WTC11 (cell line): Measurements from ENCODE around the gene RRP1.

ENCODE experiments used
- AR ChIP-seq: fragments of 250-450 bp; sonication (Bioruptor Pico); IDR thresholded peaks from 2 replicates; pipeline ENCODE4 v1.9.0; 2021; ENCODE audit warnings: mild to moderate bottlenecking
- ATF3 ChIP-seq: sonication (generic); formaldehyde crosslinking; conservative IDR thresholded peaks from 2 replicates; pipeline ENCODE4 v1.8.1; 2022; ENCODE audit warnings: mild to moderate bottlenecking, missing genetic modification reagents
- CTCF ChIP-seq: fragments of 200-600 bp; IDR thresholded peaks from 2 replicates; pipeline ENCODE4 v1.8.0; 2022; ENCODE audit warnings: antibody characterized with exemption
- ELF4 ChIP-seq: sonication (generic); formaldehyde crosslinking; IDR thresholded peaks from 2 replicates; pipeline ENCODE4 v1.8.1; 2022; ENCODE audit warnings: low read depth, mild to moderate bottlenecking, moderate library complexity, missing genetic modification reagents
- NFYB ChIP-seq: sonication (generic); formaldehyde crosslinking; conservative IDR thresholded peaks from 2 replicates; pipeline ENCODE4 v1.8.0; 2022; ENCODE audit warnings: low read depth, missing genetic modification reagents
- SMAD3 ChIP-seq: sonication (generic); formaldehyde crosslinking; IDR thresholded peaks from 2 replicates; pipeline ENCODE4 v1.8.0; 2022; ENCODE audit warnings: missing genetic modification reagents, mild to moderate bottlenecking, borderline replicate concordance
- USF2 ChIP-seq: sonication (generic); formaldehyde crosslinking; IDR thresholded peaks from 2 replicates; pipeline ENCODE4 v1.8.1; 2023; ENCODE audit warnings: mild to moderate bottlenecking, missing genetic modification reagents, moderate library complexity
- ZNF138 ChIP-seq: sonication (generic); formaldehyde crosslinking; conservative IDR thresholded peaks from 2 replicates; pipeline ENCODE4 v1.8.1; 2022; ENCODE audit warnings: mild to moderate bottlenecking, moderate library complexity, missing genetic modification reagents
- ZNF423 ChIP-seq: fragments of 250-450 bp; sonication (Bioruptor Pico); IDR thresholded peaks from 2 replicates; pipeline ENCODE4 v2.1.2; 2022; ENCODE audit warnings: mild to moderate bottlenecking, moderate library complexity

GRCh38 chr21:43751955-43752591 is 37.3 kb upstream of the RRP1 start:
- TF ChIP-seq AR (CRISPR knock-in tag) (no peak), ZNF423 (CRISPR knock-in tag) (no peak), SMAD3 (no peak), CTCF (no peak), ELF4 (CRISPR knock-in tag) (no peak), NFYB (CRISPR knock-in tag) (no peak), ATF3 (CRISPR knock-in tag) (no peak), USF2 (CRISPR knock-in tag) (no peak), ZNF138 (CRISPR knock-in tag) (no peak)
